Measurements from ENCODE around the gene SBF2. TPM values are rescaled to one million over a fixed set of nuclear protein-coding genes. Genes with fewer than 3 reads are reported as not detected.
A peak's percentile ranks its signal among the peaks of the same experiment; 100 is the strongest.

The SBF2 gene
- total and polyA plus RNA-seq, 2 of the 13 experiments (the other 11 are each of a cell fraction or from before 2014, with no cell fraction given), result 24.0 to 45.8 TPM

DNA sequence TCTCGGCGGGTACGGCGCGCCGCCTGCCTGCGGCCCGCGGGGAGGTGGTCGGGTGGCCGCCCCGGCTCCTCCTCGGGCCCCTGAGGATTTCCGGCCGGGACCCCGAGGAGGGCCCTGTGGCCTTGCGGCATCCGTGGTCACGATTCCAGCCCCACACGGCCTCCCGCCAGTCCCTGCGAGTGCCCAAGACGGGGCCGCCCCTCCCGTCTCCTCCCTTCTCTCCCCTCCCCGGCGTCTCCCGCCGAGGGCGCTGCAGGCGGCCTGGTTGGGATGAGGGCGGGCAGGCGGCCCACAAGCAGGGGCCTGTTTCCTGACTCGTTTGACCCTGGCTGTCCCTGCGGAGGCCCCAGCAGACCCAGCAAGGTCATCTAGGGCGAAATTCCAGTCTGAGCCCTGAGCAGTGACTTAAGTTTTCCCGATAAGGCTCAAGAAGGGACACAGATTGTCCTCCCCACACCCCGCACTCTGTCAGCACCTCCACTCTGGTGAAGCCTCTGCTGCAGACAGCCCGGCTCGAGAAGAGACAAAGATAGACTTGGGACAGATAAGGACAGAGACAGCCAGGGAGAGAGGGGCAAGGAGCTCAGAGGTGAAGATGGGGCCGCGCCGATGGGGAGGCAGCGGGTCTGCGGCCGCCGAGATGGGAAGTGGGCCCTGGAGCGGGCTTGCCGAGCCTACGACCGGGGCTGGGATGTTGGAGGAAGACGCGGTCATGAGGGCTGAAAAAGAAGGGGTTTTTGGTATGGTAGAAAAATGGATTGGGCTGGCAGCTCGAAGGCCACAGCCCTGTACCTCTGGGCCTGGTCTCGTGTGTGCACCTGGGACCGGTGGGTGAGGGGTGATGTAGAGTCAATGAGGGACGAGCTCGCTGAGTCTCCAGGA lies 535.1 kb downstream of the SBF2 start (continued):
- TF ChIP-seq, protein P1, sequence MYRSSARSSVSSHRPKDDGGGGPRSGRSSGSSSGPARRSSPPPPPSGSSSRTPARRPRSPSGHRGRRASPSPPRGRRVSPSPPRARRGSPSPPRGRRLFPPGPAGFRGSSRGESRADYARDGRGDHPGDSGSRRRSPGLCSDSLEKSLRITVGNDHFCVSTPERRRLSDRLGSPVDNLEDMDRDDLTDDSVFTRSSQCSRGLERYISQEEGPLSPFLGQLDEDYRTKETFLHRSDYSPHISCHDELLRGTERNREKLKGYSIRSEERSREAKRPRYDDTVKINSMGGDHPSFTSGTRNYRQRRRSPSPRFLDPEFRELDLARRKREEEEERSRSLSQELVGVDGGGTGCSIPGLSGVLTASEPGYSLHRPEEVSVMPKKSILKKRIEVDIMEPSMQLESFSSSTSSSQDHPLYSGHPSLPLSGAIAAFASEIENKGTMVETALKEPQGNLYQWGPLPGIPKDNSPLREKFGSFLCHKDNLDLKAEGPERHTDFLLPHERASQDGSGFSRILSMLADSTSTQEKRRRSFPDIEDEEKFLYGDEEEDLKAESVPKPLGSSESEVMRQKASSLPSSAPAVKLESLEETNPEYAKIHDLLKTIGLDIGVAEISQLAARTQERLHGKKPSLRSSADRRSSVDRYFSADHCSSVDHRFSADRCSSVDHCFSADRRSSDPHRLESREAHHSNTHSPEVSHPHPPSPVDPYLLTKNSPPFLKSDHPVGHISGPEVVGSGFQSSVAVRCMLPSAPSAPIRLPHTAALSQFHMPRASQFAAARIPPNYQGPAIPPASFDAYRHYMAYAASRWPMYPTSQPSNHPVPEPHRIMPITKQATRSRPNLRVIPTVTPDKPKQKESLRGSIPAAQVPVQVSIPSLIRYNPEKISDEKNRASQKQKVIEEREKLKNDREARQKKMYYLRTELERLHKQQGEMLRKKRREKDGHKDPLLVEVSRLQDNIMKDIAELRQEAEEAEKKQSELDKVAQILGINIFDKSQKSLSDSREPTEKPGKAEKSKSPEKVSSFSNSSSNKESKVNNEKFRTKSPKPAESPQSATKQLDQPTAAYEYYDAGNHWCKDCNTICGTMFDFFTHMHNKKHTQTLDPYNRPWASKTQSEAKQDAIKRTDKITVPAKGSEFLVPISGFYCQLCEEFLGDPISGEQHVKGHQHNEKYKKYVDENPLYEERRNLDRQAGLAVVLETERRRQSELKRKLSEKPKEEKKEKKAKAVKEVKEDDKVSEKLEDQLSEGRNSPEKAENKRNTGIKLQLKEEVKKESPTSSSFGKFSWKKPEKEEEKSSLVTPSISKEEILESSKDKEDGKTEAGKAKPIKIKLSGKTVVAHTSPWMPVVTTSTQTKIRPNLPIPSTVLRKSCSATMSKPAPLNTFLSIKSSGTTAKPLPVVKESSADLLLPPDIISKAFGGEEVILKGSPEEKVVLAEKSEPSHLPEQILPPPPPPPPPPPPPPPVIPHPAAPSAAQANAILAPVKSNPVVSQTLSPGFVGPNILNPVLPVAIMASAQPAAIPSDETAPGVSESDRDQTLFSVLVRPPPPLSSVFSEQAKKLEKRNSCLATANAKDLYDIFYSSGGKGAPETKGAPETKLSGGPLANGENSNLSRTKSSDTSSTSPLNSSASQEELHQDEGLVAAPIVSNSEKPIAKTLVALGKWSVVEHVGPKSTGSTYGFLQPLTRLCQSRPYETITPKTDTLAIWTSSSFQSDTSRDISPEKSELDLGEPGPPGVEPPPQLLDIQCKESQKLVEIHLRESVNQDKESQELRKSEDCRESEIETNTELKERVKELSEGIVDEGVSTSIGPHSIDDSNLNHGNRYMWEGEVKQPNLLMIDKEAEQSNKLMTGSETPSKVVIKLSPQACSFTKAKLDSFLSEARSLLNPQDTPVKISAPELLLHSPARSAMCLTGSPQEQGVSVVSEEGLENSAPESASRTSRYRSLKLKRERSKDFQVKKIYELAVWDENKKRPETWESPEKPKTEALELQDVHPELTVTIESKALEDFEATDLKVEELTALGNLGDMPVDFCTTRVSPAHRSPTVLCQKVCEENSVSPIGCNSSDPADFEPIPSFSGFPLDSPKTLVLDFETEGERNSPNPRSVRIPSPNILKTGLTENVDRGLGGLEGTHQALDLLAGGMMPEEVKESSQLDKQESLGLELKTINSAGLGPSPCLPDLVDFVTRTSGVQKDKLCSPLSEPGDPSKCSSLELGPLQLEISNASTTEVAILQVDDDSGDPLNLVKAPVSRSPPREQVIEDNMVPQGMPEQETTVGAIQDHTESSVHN (CRISPR knock-in tag; IDR thresholded peaks at IDR 0.05), result no peak
- no peak for TF ChIP-seq ZNF3 (CRISPR knock-in tag; IDR thresholded peaks at IDR 0.05)
- TF ChIP-seq, protein P2, sequence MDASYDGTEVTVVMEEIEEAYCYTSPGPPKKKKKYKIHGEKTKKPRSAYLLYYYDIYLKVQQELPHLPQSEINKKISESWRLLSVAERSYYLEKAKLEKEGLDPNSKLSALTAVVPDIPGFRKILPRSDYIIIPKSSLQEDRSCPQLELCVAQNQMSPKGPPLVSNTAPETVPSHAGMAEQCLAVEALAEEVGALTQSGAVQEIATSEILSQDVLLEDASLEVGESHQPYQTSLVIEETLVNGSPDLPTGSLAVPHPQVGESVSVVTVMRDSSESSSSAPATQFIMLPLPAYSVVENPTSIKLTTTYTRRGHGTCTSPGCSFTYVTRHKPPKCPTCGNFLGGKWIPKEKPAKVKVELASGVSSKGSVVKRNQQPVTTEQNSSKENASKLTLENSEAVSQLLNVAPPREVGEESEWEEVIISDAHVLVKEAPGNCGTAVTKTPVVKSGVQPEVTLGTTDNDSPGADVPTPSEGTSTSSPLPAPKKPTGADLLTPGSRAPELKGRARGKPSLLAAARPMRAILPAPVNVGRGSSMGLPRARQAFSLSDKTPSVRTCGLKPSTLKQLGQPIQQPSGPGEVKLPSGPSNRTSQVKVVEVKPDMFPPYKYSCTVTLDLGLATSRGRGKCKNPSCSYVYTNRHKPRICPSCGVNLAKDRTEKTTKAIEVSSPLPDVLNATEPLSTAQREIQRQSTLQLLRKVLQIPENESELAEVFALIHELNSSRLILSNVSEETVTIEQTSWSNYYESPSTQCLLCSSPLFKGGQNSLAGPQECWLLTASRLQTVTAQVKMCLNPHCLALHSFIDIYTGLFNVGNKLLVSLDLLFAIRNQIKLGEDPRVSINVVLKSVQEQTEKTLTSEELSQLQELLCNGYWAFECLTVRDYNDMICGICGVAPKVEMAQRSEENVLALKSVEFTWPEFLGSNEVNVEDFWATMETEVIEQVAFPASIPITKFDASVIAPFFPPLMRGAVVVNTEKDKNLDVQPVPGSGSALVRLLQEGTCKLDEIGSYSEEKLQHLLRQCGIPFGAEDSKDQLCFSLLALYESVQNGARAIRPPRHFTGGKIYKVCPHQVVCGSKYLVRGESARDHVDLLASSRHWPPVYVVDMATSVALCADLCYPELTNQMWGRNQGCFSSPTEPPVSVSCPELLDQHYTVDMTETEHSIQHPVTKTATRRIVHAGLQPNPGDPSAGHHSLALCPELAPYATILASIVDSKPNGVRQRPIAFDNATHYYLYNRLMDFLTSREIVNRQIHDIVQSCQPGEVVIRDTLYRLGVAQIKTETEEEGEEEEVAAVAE (CRISPR knock-in tag; IDR thresholded peaks at IDR 0.05; ENCODE audit: borderline replicate concordance), result no peak
- TF ChIP-seq, protein P3, sequence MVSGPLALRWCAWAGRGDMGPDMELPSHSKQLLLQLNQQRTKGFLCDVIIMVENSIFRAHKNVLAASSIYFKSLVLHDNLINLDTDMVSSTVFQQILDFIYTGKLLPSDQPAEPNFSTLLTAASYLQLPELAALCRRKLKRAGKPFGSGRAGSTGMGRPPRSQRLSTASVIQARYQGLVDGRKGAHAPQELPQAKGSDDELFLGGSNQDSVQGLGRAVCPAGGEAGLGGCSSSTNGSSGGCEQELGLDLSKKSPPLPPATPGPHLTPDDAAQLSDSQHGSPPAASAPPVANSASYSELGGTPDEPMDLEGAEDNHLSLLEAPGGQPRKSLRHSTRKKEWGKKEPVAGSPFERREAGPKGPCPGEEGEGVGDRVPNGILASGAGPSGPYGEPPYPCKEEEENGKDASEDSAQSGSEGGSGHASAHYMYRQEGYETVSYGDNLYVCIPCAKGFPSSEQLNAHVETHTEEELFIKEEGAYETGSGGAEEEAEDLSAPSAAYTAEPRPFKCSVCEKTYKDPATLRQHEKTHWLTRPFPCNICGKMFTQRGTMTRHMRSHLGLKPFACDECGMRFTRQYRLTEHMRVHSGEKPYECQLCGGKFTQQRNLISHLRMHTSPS (CRISPR knock-in tag; IDR thresholded peaks at IDR 0.05; ENCODE audit: low read depth), result no peak
- TF ChIP-seq, protein P4, sequence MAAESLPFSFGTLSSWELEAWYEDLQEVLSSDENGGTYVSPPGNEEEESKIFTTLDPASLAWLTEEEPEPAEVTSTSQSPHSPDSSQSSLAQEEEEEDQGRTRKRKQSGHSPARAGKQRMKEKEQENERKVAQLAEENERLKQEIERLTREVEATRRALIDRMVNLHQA (CRISPR knock-in tag; IDR thresholded peaks at IDR 0.05), result no peak; the same call in 1 of the 2 replicates
- no peak for TF ChIP-seq SALL2 (CRISPR knock-in tag; IDR thresholded peaks at IDR 0.05)
- TF ChIP-seq, protein P5, sequence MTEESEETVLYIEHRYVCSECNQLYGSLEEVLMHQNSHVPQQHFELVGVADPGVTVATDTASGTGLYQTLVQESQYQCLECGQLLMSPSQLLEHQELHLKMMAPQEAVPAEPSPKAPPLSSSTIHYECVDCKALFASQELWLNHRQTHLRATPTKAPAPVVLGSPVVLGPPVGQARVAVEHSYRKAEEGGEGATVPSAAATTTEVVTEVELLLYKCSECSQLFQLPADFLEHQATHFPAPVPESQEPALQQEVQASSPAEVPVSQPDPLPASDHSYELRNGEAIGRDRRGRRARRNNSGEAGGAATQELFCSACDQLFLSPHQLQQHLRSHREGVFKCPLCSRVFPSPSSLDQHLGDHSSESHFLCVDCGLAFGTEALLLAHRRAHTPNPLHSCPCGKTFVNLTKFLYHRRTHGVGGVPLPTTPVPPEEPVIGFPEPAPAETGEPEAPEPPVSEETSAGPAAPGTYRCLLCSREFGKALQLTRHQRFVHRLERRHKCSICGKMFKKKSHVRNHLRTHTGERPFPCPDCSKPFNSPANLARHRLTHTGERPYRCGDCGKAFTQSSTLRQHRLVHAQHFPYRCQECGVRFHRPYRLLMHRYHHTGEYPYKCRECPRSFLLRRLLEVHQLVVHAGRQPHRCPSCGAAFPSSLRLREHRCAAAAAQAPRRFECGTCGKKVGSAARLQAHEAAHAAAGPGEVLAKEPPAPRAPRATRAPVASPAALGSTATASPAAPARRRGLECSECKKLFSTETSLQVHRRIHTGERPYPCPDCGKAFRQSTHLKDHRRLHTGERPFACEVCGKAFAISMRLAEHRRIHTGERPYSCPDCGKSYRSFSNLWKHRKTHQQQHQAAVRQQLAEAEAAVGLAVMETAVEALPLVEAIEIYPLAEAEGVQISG (CRISPR knock-in tag; IDR thresholded peaks at IDR 0.05), result peak; percentile 89
- peak; percentile 17 to 59; a peak in 2 of 4 replicates for TF ChIP-seq POLR2A (IDR thresholded peaks at IDR 0.05; ENCODE audit: insufficient read depth in 1 of 2, low read depth in 2 of 2, low read length in 2 of 2)
